HCT116 (cell line): ENCODE measurements around the gene CHST12. TPM values are rescaled to one million over a fixed set of nuclear protein-coding genes. Genes with fewer than 3 reads are reported as not detected.

ENCODE experiments used
- ATAC-seq: fragments of 200-7000 bp; cut with Tn5 transposase; 2 replicates; pipeline ENCODE4 v1.9.1; 2020; ENCODE audit warnings: mild to moderate bottlenecking, moderate library complexity
- BruUV-seq: library from RNA; stranded (reverse); fragments of 400-500 nt; replicated peaks from 2 replicates; lab custom pipeline; 2021; lab: Mats Ljungman, UMichigan
- CTCF ChIA-PET: fragments of 300-600 bp; sonication (Branson Sonifier 250); formaldehyde crosslinking; loops from one replicate; lab custom pipeline; 2021; ENCODE audit warnings: antibody characterized with exemption; lab: Charles Lee
- POLR2A ChIA-PET: fragments of 300-600, 350-600 bp; sonication (Branson Sonifier 250); formaldehyde crosslinking; loops from one replicate; lab custom pipeline; 2021; ENCODE audit warnings: antibody characterized with exemption; lab: Charles Lee
- RAD21 ChIA-PET, 2 experiments: fragments of 300-600 bp; sonication (Branson Sonifier 250); formaldehyde crosslinking; loops; one replicate each; lab custom pipeline; 2023; ENCODE audit warnings: low total read pairs in 2 of 2; ENCODE audit not compliant: uncharacterized antibody in 2 of 2, unreplicated experiment in 2 of 2, low non-redundant PET in 1 of 2; lab: Charles Lee
- DNase-seq: peaks from one replicate; pipeline ENCODE4 v3.0.0-alpha.2; 2010; ENCODE audit warnings: low read depth, low spot score
- H2AFZ ChIP-seq: fragments of 200-600 bp; shearing (Covaris generic), sonication (generic); 2 replicates; pipeline ENCODE4 v1.6.1; 2017; ENCODE audit warnings: low read depth, mixed run types, mixed read lengths, antibody characterized with exemption, low read length; ENCODE audit not compliant: poor library complexity, severe bottlenecking
- H3K27ac ChIP-seq: 2 replicates; pipeline ENCODE4 v1.5.1; 2012; ENCODE audit warnings: low read depth, low read length
- H3K27me3 ChIP-seq: fragments of 200-600 bp; sonication (generic); 2 replicates; pipeline ENCODE4 v1.6.1; 2016; ENCODE audit warnings: mixed run types, low read length, mixed read lengths; ENCODE audit not compliant: insufficient read depth
- H3K36me3 ChIP-seq, 2 experiments: fragments of 200-500 bp in 1 of 2; fragments of 200-600 bp in 1 of 2; sonication (Bioruptor generic) in 1 of 2; sonication (generic) in 1 of 2; 2 replicates each; pipeline versions ENCODE4 v1.5.1 to v1.6.1; 2014 to 2016; ENCODE audit warnings: low read length in 2 of 2, inconsistent platforms in 1 of 2, mixed read lengths in 1 of 2, mixed run types in 1 of 2; ENCODE audit not compliant: insufficient read depth in 2 of 2, control insufficient read depth in 1 of 2
- H3K4me1 ChIP-seq, 2 experiments: fragments of 200-600 bp in 1 of 2; sonication (generic) in 1 of 2; 2 replicates each; pipeline versions ENCODE4 v1.5.1 to v1.6.1; 2012 to 2017; ENCODE audit warnings: low read length in 2 of 2, inconsistent platforms in 1 of 2, mild to moderate bottlenecking in 1 of 2, mixed read lengths in 1 of 2, mixed run types in 1 of 2, moderate library complexity in 1 of 2; ENCODE audit not compliant: insufficient read depth in 2 of 2, control insufficient read depth in 1 of 2
- H3K4me2 ChIP-seq: fragments of 200-600 bp; sonication (generic); 2 replicates; pipeline ENCODE4 v1.6.1; 2017; ENCODE audit warnings: mixed run types, low read length, mixed read lengths
- H3K4me3 ChIP-seq, 2 experiments: fragments of 200-600 bp in 1 of 2; sonication (generic) in 1 of 2; replicated peaks in 1 of 2; 2 replicates each; pipeline ENCODE4 v1.5.1; 2011 to 2016; ENCODE audit warnings: low read length in 2 of 2, control low read depth in 1 of 2, low read depth in 1 of 2, mild to moderate bottlenecking in 1 of 2, mixed read lengths in 1 of 2, mixed run types in 1 of 2
- H3K79me2 ChIP-seq: fragments of 200-600 bp; sonication (generic); 2 replicates; pipeline ENCODE4 v1.6.1; 2017; ENCODE audit warnings: mild to moderate bottlenecking, mixed run types, low read length, moderate library complexity, mixed read lengths; ENCODE audit not compliant: insufficient read depth
- H3K9ac ChIP-seq: fragments of 200-600 bp; sonication (generic); 2 replicates; pipeline ENCODE4 v1.6.1; 2016; ENCODE audit warnings: low read length, mixed read lengths
- H3K9me2 ChIP-seq: fragments of 200-600 bp; sonication (generic), shearing (Covaris generic); 2 replicates; pipeline ENCODE4 v1.6.1; 2017; ENCODE audit warnings: mixed run types, mild to moderate bottlenecking, moderate library complexity; ENCODE audit not compliant: insufficient read depth
- H3K9me3 ChIP-seq, 2 experiments: fragments of 200-500 bp in 1 of 2; fragments of 200-600 bp in 1 of 2; sonication (Bioruptor generic) in 1 of 2; sonication (generic) in 1 of 2; 2 replicates each; pipeline ENCODE4 v1.6.1; 2014 to 2017; ENCODE audit warnings: low read length in 2 of 2, mixed read lengths in 2 of 2, inconsistent platforms in 1 of 2, low read depth in 1 of 2, mild to moderate bottlenecking in 1 of 2, mixed run types in 1 of 2, moderate library complexity in 1 of 2; ENCODE audit not compliant: control insufficient read depth in 1 of 2, insufficient read depth in 1 of 2
- H4K20me1 ChIP-seq: fragments of 200-600 bp; sonication (generic), shearing (Covaris generic); 2 replicates; pipeline ENCODE4 v1.6.1; 2017; ENCODE audit warnings: mixed run types, mild to moderate bottlenecking, moderate library complexity; ENCODE audit not compliant: insufficient read depth
- CBX3 ChIP-seq: IDR thresholded peaks from 2 replicates; pipeline ENCODE4 v1.6.1; 2012; ENCODE audit warnings: low read depth
- EGR1 ChIP-seq: IDR thresholded peaks from 2 replicates; pipeline ENCODE4 v1.6.1; 2012; ENCODE audit warnings: low read depth
- ELF1 ChIP-seq: IDR thresholded peaks from 2 replicates; pipeline ENCODE4 v1.6.1; 2012; ENCODE audit warnings: low read depth, borderline replicate concordance
- JUND ChIP-seq: IDR thresholded peaks from 2 replicates; pipeline ENCODE4 v1.6.1; 2012
- POLR2A ChIP-seq: IDR thresholded peaks from 2 replicates; pipeline ENCODE4 v1.7.0; 2011; ENCODE audit warnings: borderline replicate concordance; ENCODE audit not compliant: insufficient read depth, insufficient read length; ENCODE audit errors: extremely low read depth
- YY1 ChIP-seq: IDR thresholded peaks from 2 replicates; pipeline ENCODE4 v1.6.1; 2011; ENCODE audit warnings: low read length, low read depth, moderate library complexity, mild to moderate bottlenecking; ENCODE audit not compliant: insufficient replicate concordance; ENCODE audit errors: extremely low read depth
- ZNF274 ChIP-seq: fragments of 200-500 bp; sonication (Bioruptor generic); IDR thresholded peaks from 2 replicates; pipeline ENCODE4 v1.6.1; 2014; ENCODE audit warnings: mild to moderate bottlenecking, low read depth, low read length, inconsistent platforms
- intact Hi-C: fragments of 100-400 bp; cut with micrococcal nuclease; formaldehyde crosslinking; loops from 2 replicates; pipeline ENCODE4 v1.10.0; 2022
- total RNA-seq: library from RNA; stranded (reverse); gene quantifications from one replicate; pipeline ENCODE4 v1.2.1, GENCODE V29; 2021; ENCODE audit not compliant: unreplicated experiment
- TF ChIP-seq, protein P1 (sequence below): IDR thresholded peaks from 2 replicates; pipeline ENCODE4 v1.6.1; 2012

The CHST12 gene
- total RNA-seq, 1 experiment from 2014 or later = 14.2 TPM

DNA sequence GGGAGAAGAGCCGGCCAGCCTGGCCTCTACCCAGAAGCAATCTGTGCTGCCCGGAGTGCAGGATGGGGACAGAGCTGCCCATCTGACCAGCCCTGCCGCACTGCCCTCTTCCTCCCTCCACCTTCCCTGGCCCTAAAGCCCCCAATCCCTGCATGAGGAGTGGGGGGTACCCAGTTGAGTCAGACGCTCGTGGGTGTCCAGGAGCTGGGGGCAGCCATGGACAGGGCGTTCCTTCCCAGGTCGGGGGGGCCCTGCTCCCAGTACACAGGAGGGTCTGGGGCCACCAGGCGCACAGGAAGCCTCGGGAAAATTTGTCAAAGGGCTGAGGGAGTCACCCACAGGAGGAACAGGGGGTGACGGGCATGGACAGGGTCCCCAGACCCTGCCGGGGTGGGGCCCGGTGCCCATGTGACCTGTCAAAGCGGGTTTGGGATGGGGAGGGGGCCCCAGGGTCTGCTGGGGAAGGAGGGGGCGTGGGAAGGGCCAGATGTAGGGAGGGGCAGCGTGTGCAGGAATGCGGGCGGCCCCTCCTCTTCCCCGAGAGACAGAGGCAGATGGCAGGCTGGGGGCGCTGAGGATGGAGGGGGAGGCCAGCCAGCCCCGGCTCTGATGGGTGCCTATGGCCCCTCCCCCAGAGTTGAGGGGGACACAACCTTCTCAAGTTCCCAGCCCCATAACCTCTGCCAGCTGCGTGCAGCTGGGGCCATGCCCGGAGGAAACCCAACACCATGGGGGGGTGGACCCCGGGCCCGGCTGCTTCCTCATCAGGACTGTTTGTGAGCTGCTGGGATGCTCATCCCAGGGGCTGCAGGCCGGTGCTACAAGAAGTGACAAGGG lies 94.3 kb downstream of the CHST12 start:
- Histone ChIP-seq H3K79me2 (no peaks in the 10 kb centered on the region), H3K36me3 (no peaks in the 10 kb centered on the region), H3K4me2 (no peak overlapping the region), H3K9ac (no peak overlapping the region)
- no TSS peak for BruUV-seq
- CTCF ChIA-PET = interaction anchor here (1.2 kb wide), 1 partner anchor 29 kb away, joined by 4 read pairs; no protein-coding TSS in a partner anchor
- no peak for DNase-seq
- POLR2A ChIA-PET = no interaction called here
- no peak for TF ChIP-seq ELF1
- TF ChIP-seq POLR2A = no peak
- no peak for TF ChIP-seq ZNF274
- no peak for TF ChIP-seq EGR1
- TF ChIP-seq, protein P1, sequence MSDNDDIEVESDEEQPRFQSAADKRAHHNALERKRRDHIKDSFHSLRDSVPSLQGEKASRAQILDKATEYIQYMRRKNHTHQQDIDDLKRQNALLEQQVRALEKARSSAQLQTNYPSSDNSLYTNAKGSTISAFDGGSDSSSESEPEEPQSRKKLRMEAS = no peak
- TF ChIP-seq JUND = no peak
- TF ChIP-seq CBX3 = no peak
- no peak for TF ChIP-seq YY1
- TF ChIP-seq, all 23 proteins: peak for 0
- Histone ChIP-seq H3K9me2 (no peaks in the 10 kb centered on the region), H3K9me3 (no peaks in the 10 kb centered on the region), H3K27ac (no peak overlapping the region), H2AFZ (no peak overlapping the region), H4K20me1 (no peaks in the 10 kb centered on the region), H3K27me3 (no peaks in the 10 kb centered on the region), H3K4me3 (no peak overlapping the region), H3K4me1 (no peaks in the 10 kb centered on the region; a peak in 1 of 4 replicates)
- RAD21 ChIA-PET = no interaction called here
- no peak for ATAC-seq
- intact Hi-C loops = no loop called here

Other genes starting within 250 kb of the CHST12 start
- 38.5 TPM for gene MAD1L1, start 170.7 kb upstream of the CHST12 start, total RNA-seq
- 34.7 TPM for gene MRM2, start 161.4 kb upstream of the CHST12 start, total RNA-seq
- gene NUDT1, start 161.4 kb upstream of the CHST12 start, total RNA-seq = 47.4 TPM
- gene SNX8, start 89.2 kb upstream of the CHST12 start, total RNA-seq = 41.7 TPM
- 324 TPM for gene EIF3B, start 48.8 kb upstream of the CHST12 start, total RNA-seq
- gene GRIFIN, start 72.8 kb downstream of the CHST12 start, total RNA-seq = not detected
- gene LFNG, start 116.2 kb downstream of the CHST12 start, total RNA-seq = 14.3 TPM
- gene BRAT1, start 151.9 kb downstream of the CHST12 start, total RNA-seq = 47.6 TPM
- 21.4 TPM for gene IQCE, start 155.4 kb downstream of the CHST12 start, total RNA-seq
- gene TTYH3, start 228.4 kb downstream of the CHST12 start, total RNA-seq = 40.3 TPM